ENCODE measurements around the gene DHX16. TPM values are rescaled to one million over a fixed set of nuclear protein-coding genes. Genes with fewer than 3 reads are reported as not detected.
"Not testable (repeated sequence)": the region's sequence is repeated elsewhere in the genome, so short reads cannot be mapped to it uniquely, and the experiment has no call there.

The DHX16 gene
- 34.5 and 34.8 TPM in 2 replicates for total RNA-seq (2021)
- long read RNA-seq, transcript DHX16-202 (20 exons, 3,445 nt): major isoform, 226 of 276 reads
- long read RNA-seq, partial matches to known transcripts: 18 of 276 reads
- long read RNA-seq, other reads (novel, unspliced or antisense): 32 of 276 reads

GRCh38 chr6:30672445-30673253, at the start of gene DHX16:
TSS of gene DHX16 (minus strand) at chr6:30673006. CDS start at chr6:30672841, 165 bp downstream.
- no CpG with 5 or more reads among the region's 57 CpGs for WGBS (ENCODE audit: extremely low coverage, insufficient read length, low lambda C conversion rate)
- H2AFZ ChIP-seq (ENCODE audit: low read length): no peak within 1 kb of the TSS
- H3K9ac ChIP-seq (ENCODE audit: extremely low read depth, insufficient read length, low read length): peak within 1 kb of the TSS; percentile 82
- H2BK5ac ChIP-seq (ENCODE audit: insufficient read length, low read length): no peak within 1 kb of the TSS
- H3K23ac ChIP-seq (ENCODE audit: insufficient read length, low read depth, low read length): no peak within 1 kb of the TSS
- no peak within 1 kb of the TSS for H4K5ac ChIP-seq (ENCODE audit: insufficient read length, low read depth, low read length)
- peaks cover 2 to 7% of the 10 kb centered on the region in 2 experiments; a peak in 3 of 4 replicates for H3K4me1 Mint-ChIP-seq
- no peak within 1 kb of the TSS for H4K8ac ChIP-seq (replicated peaks; ENCODE audit: insufficient read length, low read depth, low read length)
- H3K27ac ChIP-seq (ENCODE audit: insufficient read length, low read depth, low read length): no peak within 1 kb of the TSS
- H3K4me2 ChIP-seq (ENCODE audit: insufficient read depth, insufficient read length, low read length): peak within 1 kb of the TSS; percentile 97
- H3K79me1 ChIP-seq (ENCODE audit: insufficient read depth, low read depth, low read length, poor library complexity, severe bottlenecking): peaks cover 9% of the 10 kb centered on the region
- no peak within 1 kb of the TSS for H3T11ph ChIP-seq (ENCODE audit: low read length)
- peak; percentile 91 for TF ChIP-seq CTCF (conservative IDR thresholded peaks at IDR 0.05)
- no peaks in the 10 kb centered on the region for H3K79me2 ChIP-seq (ENCODE audit: insufficient read depth, low read length)
- no peak within 1 kb of the TSS for H2BK15ac ChIP-seq (ENCODE audit: low read depth, low read length)
- peak within 1 kb of the TSS; percentile 89 to 95 for H3K4me3 Mint-ChIP-seq
- peaks cover 4% of the 10 kb centered on the region for H3K23me2 ChIP-seq (ENCODE audit: insufficient read length, low read depth, low read length, poor library complexity, severe bottlenecking)
- peak; percentile 94 for DNase-seq
- no peaks in the 10 kb centered on the region; a peak in 1 of 5 replicates for H3K9me3 Mint-ChIP-seq
- H2BK12ac ChIP-seq (ENCODE audit: insufficient read length, low read depth, low read length): no peak within 1 kb of the TSS
- H3K14ac ChIP-seq (ENCODE audit: insufficient read depth, low read length): peak within 1 kb of the TSS; percentile 59; the same call in 1 of the 2 replicates
- H4K91ac ChIP-seq (ENCODE audit: insufficient read length, low read depth, low read length): no peak within 1 kb of the TSS
- no peaks in the 10 kb centered on the region for H4K20me1 ChIP-seq (ENCODE audit: control insufficient read depth, insufficient read depth, insufficient read length)
- H2BK120ac ChIP-seq (ENCODE audit: low read depth, low read length, poor library complexity, severe bottlenecking): no peak within 1 kb of the TSS
- no peaks in the 10 kb centered on the region for H3K27me3 ChIP-seq (ENCODE audit: insufficient read depth, low read length)
- no peak within 1 kb of the TSS for H2BK20ac ChIP-seq (ENCODE audit: low read depth, low read length, poor library complexity, severe bottlenecking)
- H3K27me3 Mint-ChIP-seq (ENCODE audit: low read depth): no peaks in the 10 kb centered on the region
- H2AK5ac ChIP-seq (ENCODE audit: insufficient read length, low read length): no peak within 1 kb of the TSS
- no peak within 1 kb of the TSS for H3K4ac ChIP-seq (ENCODE audit: low read depth, low read length)
- peaks cover 16 to 41% (median 39%) of the 10 kb centered on the region in 3 experiments; a peak in 6 of 7 replicates for H3K36me3 Mint-ChIP-seq (ENCODE audit: insufficient read depth in 1 of 3, low read depth in 3 of 3)
- no peaks in the 10 kb centered on the region for H3K9me3 ChIP-seq (ENCODE audit: control insufficient read depth, low read depth, low read length)
- H3K56ac ChIP-seq (ENCODE audit: insufficient read length, low read depth, low read length): no peak within 1 kb of the TSS
- peak within 1 kb of the TSS; percentile 42 to 66 (median 49); a peak in 5 of 7 replicates for H3K27ac Mint-ChIP-seq
- no peak within 1 kb of the TSS for H3K18ac ChIP-seq (ENCODE audit: insufficient read length, low read depth, low read length)
- H3K4me1 ChIP-seq (ENCODE audit: insufficient read depth, low read length): no peaks in the 10 kb centered on the region

- peak overlapping the region; percentile 76; the same call in 1 of the 2 replicates for H3K14ac ChIP-seq (ENCODE audit: insufficient read depth, low read length)
- peaks cover 11% of the 10 kb centered on the region; the same call in 1 of the 2 replicates for H3K79me2 ChIP-seq (ENCODE audit: insufficient read depth, low read length)
- H3K56ac ChIP-seq (ENCODE audit: insufficient read length, low read depth, low read length); H4K20me1 ChIP-seq (ENCODE audit: control insufficient read depth, insufficient read depth, insufficient read length); DNase-seq; H3K9me3 ChIP-seq (ENCODE audit: control insufficient read depth, low read depth, low read length); H3K23me2 ChIP-seq (ENCODE audit: insufficient read length, low read depth, low read length, poor library complexity, severe bottlenecking); H2BK15ac ChIP-seq (ENCODE audit: low read depth, low read length); H2BK20ac ChIP-seq (ENCODE audit: low read depth, low read length, poor library complexity, severe bottlenecking); H2BK12ac ChIP-seq (ENCODE audit: insufficient read length, low read depth, low read length); H2BK5ac ChIP-seq (ENCODE audit: insufficient read length, low read length); H3K9me3 Mint-ChIP-seq; H3K27ac ChIP-seq (ENCODE audit: insufficient read length, low read depth, low read length); H3K27me3 ChIP-seq (ENCODE audit: insufficient read depth, low read length); H3K27me3 Mint-ChIP-seq (ENCODE audit: low read depth); H3K23ac ChIP-seq (ENCODE audit: insufficient read length, low read depth, low read length); H3T11ph ChIP-seq (ENCODE audit: low read length); H3K4ac ChIP-seq (ENCODE audit: low read depth, low read length); H2AK5ac ChIP-seq (ENCODE audit: insufficient read length, low read length); H2BK120ac ChIP-seq (ENCODE audit: low read depth, low read length, poor library complexity, severe bottlenecking); H4K91ac ChIP-seq (ENCODE audit: insufficient read length, low read depth, low read length); H4K8ac ChIP-seq (replicated peaks; ENCODE audit: insufficient read length, low read depth, low read length); H2AFZ ChIP-seq (ENCODE audit: low read length); H3K79me1 ChIP-seq (ENCODE audit: insufficient read depth, low read depth, low read length, poor library complexity, severe bottlenecking); H4K5ac ChIP-seq (ENCODE audit: insufficient read length, low read depth, low read length); H3K4me1 ChIP-seq (ENCODE audit: insufficient read depth, low read length): not testable (repeated sequence)
- WGBS (ENCODE audit: extremely low coverage, insufficient read length, low lambda C conversion rate): no CpG with 5 or more reads among the region's 10 CpGs
- Mint-ChIP-seq H3K4me3 (peak overlapping the region; percentile 93 to 98), H3K36me3 (ENCODE audit: insufficient read depth in 1 of 3, low read depth in 3 of 3) (peaks cover 45 to 58% (median 52%) of the 10 kb centered on the region in 3 experiments), H3K4me1 (peaks cover 31 to 47% of the 10 kb centered on the region in 2 experiments), H3K27ac (peak overlapping the region; percentile 96 to 99 (median 97); a peak in 6 of 7 replicates)
- peak overlapping the region; percentile 62 for H3K4me2 ChIP-seq (ENCODE audit: insufficient read depth, insufficient read length, low read length)
- peak overlapping the region; percentile 97 for H3K9ac ChIP-seq (ENCODE audit: extremely low read depth, insufficient read length, low read length)
- peak overlapping the region; percentile 56 for H3K18ac ChIP-seq (ENCODE audit: insufficient read length, low read depth, low read length)
Observed at GRCh38 chr6:30722025-30722279, 49.1 kb upstream of the DHX16 start.

All from H9 (cell line).